Activated T-helper 1 cell treated with anti-CD3 and anti-CD28 coated beads, Interleukin-12 subunit alpha, Interleukin-12 subunit beta, Interleukin-2, Interleukin-4 antibody, amounts not matched to agents 30 ng/mL and 10 ng/mL and 1 ng/mL, durations not matched to agents 14 hours and 24 hours and 36 hours (primary cell): ENCODE results near the gene MAPK9. TPM values are rescaled to one million over a fixed set of nuclear protein-coding genes. Genes with fewer than 3 reads are reported as not detected.
"Not testable (repeated sequence)": the region's sequence is repeated elsewhere in the genome, so short reads cannot be mapped to it uniquely, and the experiment has no call there.

Experiments
- DNase-seq: peaks from one replicate; pipeline ENCODE4 v3.0.0; 2021; ENCODE audit warnings: low spot score
- H3K27ac Mint-ChIP-seq: one replicate; pipeline ENCODE4 v1.8.0; 2021; ENCODE audit warnings: mild to moderate bottlenecking, mixed read lengths
- H3K27me3 Mint-ChIP-seq: one replicate; pipeline ENCODE4 v1.8.0; 2022; ENCODE audit warnings: mild to moderate bottlenecking, moderate library complexity, mixed read lengths; ENCODE audit not compliant: insufficient read depth
- H3K36me3 Mint-ChIP-seq: one replicate; pipeline ENCODE4 v1.8.0; 2021; ENCODE audit warnings: low read depth, mixed read lengths
- H3K4me1 Mint-ChIP-seq: one replicate; pipeline ENCODE4 v1.8.0; 2021; ENCODE audit warnings: low read depth, mixed read lengths
- H3K4me3 Mint-ChIP-seq: one replicate; pipeline ENCODE4 v1.8.0; 2021; ENCODE audit warnings: mild to moderate bottlenecking, moderate library complexity, mixed read lengths
- H3K9me3 Mint-ChIP-seq: one replicate; pipeline ENCODE4 v1.8.0; 2021; ENCODE audit warnings: mixed read lengths
- intact Hi-C: fragments of 100-400 bp; cut with micrococcal nuclease; formaldehyde crosslinking; loops from one replicate; pipeline ENCODE4 v1.15.1; 2024
- total RNA-seq: library from RNA; stranded (reverse); gene quantifications from 2 replicates; pipeline ENCODE4 v1.2.3, GENCODE V29; 2022

Gene MAPK9
- total RNA-seq, 1 donor from 2014 or later: 39.8 TPM

- intact Hi-C loops: no loop called here
- H3K9me3 Mint-ChIP-seq: peaks cover 15% of the 10 kb centered on the region
- DNase-seq: no peak
- no peak overlapping the region for H3K4me3 Mint-ChIP-seq
- no peaks in the 10 kb centered on the region for H3K36me3 Mint-ChIP-seq
- peaks cover 20% of the 10 kb centered on the region for H3K27me3 Mint-ChIP-seq
- H3K27ac Mint-ChIP-seq: no peak overlapping the region
- peaks cover 9% of the 10 kb centered on the region for H3K4me1 Mint-ChIP-seq
Observed at GRCh38 chr5:180211761-180212035, 80.2 kb downstream of the MAPK9 start.

GRCh38 chr5:180210961-180211760 lies 80.7 kb downstream of the MAPK9 start:
- Mint-ChIP-seq H3K36me3 (no peaks in the 10 kb centered on the region), H3K4me3 (no peak overlapping the region), H3K27ac (no peak overlapping the region), H3K27me3 (peaks cover 22% of the 10 kb centered on the region), H3K9me3 (peaks cover 15% of the 10 kb centered on the region), H3K4me1 (peaks cover 9% of the 10 kb centered on the region)
- DNase-seq: no peak
- intact Hi-C loops: no loop called here

- H3K9me3 Mint-ChIP-seq, intact Hi-C loops, H3K4me3 Mint-ChIP-seq, H3K36me3 Mint-ChIP-seq, DNase-seq, H3K4me1 Mint-ChIP-seq, H3K27ac Mint-ChIP-seq: not testable (repeated sequence)
- H3K27me3 Mint-ChIP-seq: peaks cover 26% of the 10 kb centered on the region
Observed at GRCh38 chr5:180210077-180210476, 81.8 kb downstream of the MAPK9 start.

GRCh38 chr5:180209137-180209581 lies 82.7 kb downstream of the MAPK9 start, which contains the start of gene RASGEF1C:
Gene RASGEF1C (minus strand): TSS chr5:180209211. CDS start chr5:180138052, 71,159 bp downstream.
- intact Hi-C loops: loop anchor here (2.0 kb wide), 2 partner anchors 82 to 84 kb away; partner anchors contain the start of gene MAPK9
- Mint-ChIP-seq H3K4me1 (peaks cover 9% of the 10 kb centered on the region), H3K9me3 (peaks cover 7% of the 10 kb centered on the region), H3K4me3 (peak within 1 kb of the TSS; percentile 45), H3K27me3 (peaks cover 26% of the 10 kb centered on the region), H3K27ac (no peak within 1 kb of the TSS), H3K36me3 (no peaks in the 10 kb centered on the region)
- peak; percentile 50 for DNase-seq

GRCh38 chr5:180208435-180209081 lies 83.3 kb downstream of the MAPK9 start:
- no peak for DNase-seq
- intact Hi-C loops: loop anchor here (2.0 kb wide), 2 partner anchors 82 to 84 kb away; partner anchors contain the start of gene MAPK9
- H3K36me3 Mint-ChIP-seq: no peaks in the 10 kb centered on the region
- peaks cover under 1% of the 10 kb centered on the region for H3K9me3 Mint-ChIP-seq
- H3K27ac Mint-ChIP-seq: no peak overlapping the region
- peaks cover 26% of the 10 kb centered on the region for H3K27me3 Mint-ChIP-seq
- H3K4me1 Mint-ChIP-seq: peaks cover 9% of the 10 kb centered on the region
- H3K4me3 Mint-ChIP-seq: peak overlapping the region; percentile 16

- Mint-ChIP-seq H3K27ac (no peak overlapping the region), H3K36me3 (no peaks in the 10 kb centered on the region), H3K9me3 (no peaks in the 10 kb centered on the region), H3K4me3 (peak overlapping the region; percentile 16), H3K27me3 (peaks cover 26% of the 10 kb centered on the region), H3K4me1 (peaks cover 9% of the 10 kb centered on the region)
- DNase-seq: no peak
- intact Hi-C loops: loop anchor here (2.0 kb wide), 2 partner anchors 81 to 85 kb away; partner anchors contain the start of gene MAPK9
Observed at GRCh38 chr5:180208038-180208434, 83.8 kb downstream of the MAPK9 start.

GRCh38 chr5:180207593-180207992 lies 84.3 kb downstream of the MAPK9 start:
- intact Hi-C loops: no loop called here
- peaks cover 9% of the 10 kb centered on the region for H3K4me1 Mint-ChIP-seq

GRCh38 chr5:180206993-180207392 lies 84.9 kb downstream of the MAPK9 start:
- Mint-ChIP-seq H3K4me1 (peaks cover 9% of the 10 kb centered on the region), H3K4me3 (no peak overlapping the region), H3K27ac (no peak overlapping the region), H3K27me3 (peaks cover 26% of the 10 kb centered on the region), H3K9me3 (no peaks in the 10 kb centered on the region), H3K36me3 (no peaks in the 10 kb centered on the region)
- no peak for DNase-seq
- intact Hi-C loops: no loop called here

More at GRCh38 chr5:180207593-180207992, 84.3 kb downstream of the MAPK9 start:
- Mint-ChIP-seq H3K27ac (no peak overlapping the region), H3K27me3 (peaks cover 26% of the 10 kb centered on the region), H3K9me3 (no peaks in the 10 kb centered on the region), H3K36me3 (no peaks in the 10 kb centered on the region), H3K4me3 (no peak overlapping the region)
- no peak for DNase-seq

- intact Hi-C loops: no loop called here
- H3K36me3 Mint-ChIP-seq: no peaks in the 10 kb centered on the region
- no peak for DNase-seq
- H3K27me3 Mint-ChIP-seq: peaks cover 24% of the 10 kb centered on the region
- H3K9me3 Mint-ChIP-seq: no peaks in the 10 kb centered on the region
- peaks cover 9% of the 10 kb centered on the region for H3K4me1 Mint-ChIP-seq
- no peak overlapping the region for H3K27ac Mint-ChIP-seq
- H3K4me3 Mint-ChIP-seq: no peak overlapping the region
Observed at GRCh38 chr5:180205916-180206315, 86.0 kb downstream of the MAPK9 start.

- Mint-ChIP-seq H3K27me3 (peaks cover 20% of the 10 kb centered on the region), H3K4me1 (peaks cover 9% of the 10 kb centered on the region), H3K4me3 (no peak overlapping the region), H3K36me3 (no peaks in the 10 kb centered on the region), H3K9me3 (no peaks in the 10 kb centered on the region), H3K27ac (no peak overlapping the region)
- intact Hi-C loops: loop anchor here (5.0 kb wide), 1 partner anchor 123 kb away; no protein-coding TSS in a partner anchor
- DNase-seq: no peak
Observed at GRCh38 chr5:180204276-180204819, 87.5 kb downstream of the MAPK9 start.

GRCh38 chr5:180202939-180203573 lies 88.8 kb downstream of the MAPK9 start:
- no peak overlapping the region for H3K27ac Mint-ChIP-seq
- no peak for DNase-seq
- intact Hi-C loops: loop anchor here (5.0 kb wide), 1 partner anchor 124 kb away; no protein-coding TSS in a partner anchor

GRCh38 chr5:180201051-180201987 lies 90.6 kb downstream of the MAPK9 start:
- H3K4me3 Mint-ChIP-seq: no peak overlapping the region
- H3K27me3 Mint-ChIP-seq: peaks cover 4% of the 10 kb centered on the region
- intact Hi-C loops: loop anchor here (5.0 kb wide), 1 partner anchor 126 kb away; no protein-coding TSS in a partner anchor
- H3K9me3 Mint-ChIP-seq: no peaks in the 10 kb centered on the region
- no peak for DNase-seq
- no peaks in the 10 kb centered on the region for H3K36me3 Mint-ChIP-seq
- H3K27ac Mint-ChIP-seq: no peak overlapping the region
- no peaks in the 10 kb centered on the region for H3K4me1 Mint-ChIP-seq

More at GRCh38 chr5:180202939-180203573, 88.8 kb downstream of the MAPK9 start:
- Mint-ChIP-seq H3K27me3 (peaks cover 14% of the 10 kb centered on the region), H3K4me1 (peaks cover 5% of the 10 kb centered on the region), H3K36me3 (no peaks in the 10 kb centered on the region), H3K4me3 (no peak overlapping the region), H3K9me3 (no peaks in the 10 kb centered on the region)
